ENCODE data around the gene UQCRFS1.
"Not testable (repeated sequence)": the region's sequence is repeated elsewhere in the genome, so short reads cannot be mapped to it uniquely, and the experiment has no call there.

UQCRFS1 gene

DNA sequence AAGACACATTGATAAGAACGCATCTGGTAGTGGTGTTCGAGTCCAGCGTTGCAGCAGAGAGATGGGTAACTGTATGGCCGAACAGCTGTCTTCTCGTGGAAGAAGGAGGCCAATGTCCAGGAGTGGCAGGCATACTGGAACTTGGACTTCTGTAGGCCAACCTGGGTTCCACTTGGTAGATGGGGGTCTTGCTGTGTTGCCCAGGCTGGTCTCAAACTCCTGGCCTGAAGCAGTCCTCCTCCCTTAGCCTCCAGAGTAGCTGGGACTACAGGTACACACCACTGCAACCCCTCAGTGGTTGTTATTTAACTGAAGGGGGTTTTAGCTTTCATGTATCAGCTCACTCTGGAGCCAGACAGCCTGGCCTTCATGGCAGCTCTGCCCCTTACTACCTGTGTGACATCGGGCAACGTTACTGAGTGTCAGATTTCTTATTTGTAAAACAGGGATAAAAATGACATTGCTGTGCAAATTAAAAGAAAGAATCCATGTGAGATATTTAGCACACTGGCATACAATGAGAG, 2.4 kb upstream of the UQCRFS1 start:
- no peak for DNase-seq (ENCODE audit: low read depth in 4 of 4, low spot score in 1 of 4)

GRCh38 chr19:29214411-29214810, 1.5 kb upstream of the UQCRFS1 start:
- no peak for DNase-seq (ENCODE audit: low read depth in 4 of 4, low spot score in 1 of 4)

GRCh38 chr19:29212356-29212647, 649 bp downstream of the UQCRFS1 start:
- DNase-seq (ENCODE audit: low read depth in 4 of 4, low spot score in 1 of 4), result no peak

- DNase-seq (ENCODE audit: low read depth in 4 of 4, low spot score in 1 of 4), result no peak
These were observed 1.2 kb downstream of the UQCRFS1 start for GRCh38 chr19:29211562-29212355.

- DNase-seq (ENCODE audit: low read depth in 4 of 4, low spot score in 1 of 4), result not testable (repeated sequence)
These were observed 1.9 kb downstream of the UQCRFS1 start for GRCh38 chr19:29211041-29211440.

DNA sequence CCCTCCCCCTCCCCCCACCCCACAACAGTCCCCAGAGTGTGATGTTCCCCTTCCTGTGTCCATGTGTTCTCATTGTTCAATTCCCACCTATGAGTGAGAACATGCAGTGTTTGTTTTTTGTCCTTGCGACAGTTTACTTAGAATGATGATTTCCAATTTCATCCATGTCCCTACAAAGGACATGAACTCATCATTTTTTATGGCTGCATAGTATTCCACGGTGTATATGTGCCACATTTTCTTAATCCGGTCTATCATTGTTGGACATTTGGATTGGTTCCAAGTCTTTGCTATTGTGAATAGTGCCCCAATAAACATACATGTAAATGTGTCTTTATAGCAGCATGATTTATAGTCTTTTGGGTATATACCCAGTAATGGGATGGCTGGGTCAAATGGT, 2.4 kb downstream of the UQCRFS1 start:
- DNase-seq (ENCODE audit: low read depth in 4 of 4, low spot score in 1 of 4), result not testable (repeated sequence)

- DNase-seq (ENCODE audit: low read depth in 4 of 4, low spot score in 1 of 4), result not testable (repeated sequence)
These were observed 5.4 kb downstream of the UQCRFS1 start for GRCh38 chr19:29207403-29208187.

GRCh38 chr19:29206453-29206852, 6.5 kb downstream of the UQCRFS1 start:
- no peak for DNase-seq (ENCODE audit: low read depth in 4 of 4, low spot score in 1 of 4)

GRCh38 chr19:29202281-29202680, 10.7 kb downstream of the UQCRFS1 start:
- DNase-seq (ENCODE audit: low read depth in 4 of 4, low spot score in 1 of 4), result no peak

DNA sequence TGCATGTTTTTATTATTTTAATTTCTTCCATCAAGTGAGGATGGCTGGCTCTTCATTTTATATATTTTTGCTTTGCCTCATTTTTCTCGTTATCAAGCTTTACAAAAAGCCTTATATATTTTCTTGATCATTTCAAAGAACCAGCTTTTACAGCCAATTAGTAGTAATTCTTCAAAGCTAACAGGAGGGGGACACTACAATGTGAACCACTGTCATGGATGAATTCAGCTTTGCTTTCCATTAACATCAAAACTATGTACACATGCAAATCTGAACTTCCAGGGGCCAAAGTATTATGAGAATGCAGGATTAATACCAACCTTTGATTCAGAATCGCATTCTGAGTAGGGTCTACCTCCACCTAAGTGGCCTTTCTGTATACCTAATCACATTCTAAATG, 11.1 kb downstream of the UQCRFS1 start:
- no peak for DNase-seq (ENCODE audit: low read depth in 4 of 4, low spot score in 1 of 4)

- no peak for DNase-seq (ENCODE audit: low read depth in 4 of 4, low spot score in 1 of 4)
These were observed 18.3 kb downstream of the UQCRFS1 start for GRCh38 chr19:29194658-29195057.

GRCh38 chr19:29193155-29193554, 19.8 kb downstream of the UQCRFS1 start:
- no peak for DNase-seq (ENCODE audit: low read depth in 4 of 4, low spot score in 1 of 4)

GRCh38 chr19:29191005-29191404, 21.9 kb downstream of the UQCRFS1 start:
- no peak for DNase-seq (ENCODE audit: low read depth in 4 of 4, low spot score in 1 of 4)

GRCh38 chr19:29189033-29189360, 24.0 kb downstream of the UQCRFS1 start:
- DNase-seq (ENCODE audit: low read depth in 4 of 4, low spot score in 1 of 4), result no peak

- DNase-seq (ENCODE audit: low read depth in 4 of 4, low spot score in 1 of 4), result no peak
These were observed 24.5 kb downstream of the UQCRFS1 start for GRCh38 chr19:29188289-29189032.

DNA sequence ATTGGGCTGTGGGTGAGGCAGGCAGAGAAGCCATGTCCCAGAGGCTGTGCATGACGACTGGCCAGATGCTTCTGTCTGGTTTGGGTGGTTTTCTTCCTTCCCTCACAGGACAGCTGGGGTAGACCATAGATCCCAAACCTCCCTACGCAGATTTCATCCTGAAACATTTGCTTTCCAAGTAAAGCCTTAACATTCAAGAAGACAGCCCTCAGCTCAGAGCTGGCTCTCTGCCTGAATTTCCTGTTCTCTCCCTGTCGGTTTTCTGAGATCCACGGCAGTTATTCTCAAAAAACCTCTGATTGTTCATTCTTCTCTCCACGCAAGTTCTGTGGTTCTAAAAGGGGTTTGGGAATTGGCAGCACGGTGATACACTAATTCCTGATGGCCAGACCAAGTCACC, 25.3 kb downstream of the UQCRFS1 start:
- DNase-seq (ENCODE audit: low read depth in 4 of 4, low spot score in 1 of 4), result no peak

- no peak for DNase-seq (ENCODE audit: low read depth in 4 of 4, low spot score in 1 of 4)
These were observed 27.5 kb downstream of the UQCRFS1 start for GRCh38 chr19:29185427-29185826.

- DNase-seq (ENCODE audit: low read depth in 4 of 4, low spot score in 1 of 4), result no peak
These were observed 35.8 kb downstream of the UQCRFS1 start for GRCh38 chr19:29176981-29177754.

DNA sequence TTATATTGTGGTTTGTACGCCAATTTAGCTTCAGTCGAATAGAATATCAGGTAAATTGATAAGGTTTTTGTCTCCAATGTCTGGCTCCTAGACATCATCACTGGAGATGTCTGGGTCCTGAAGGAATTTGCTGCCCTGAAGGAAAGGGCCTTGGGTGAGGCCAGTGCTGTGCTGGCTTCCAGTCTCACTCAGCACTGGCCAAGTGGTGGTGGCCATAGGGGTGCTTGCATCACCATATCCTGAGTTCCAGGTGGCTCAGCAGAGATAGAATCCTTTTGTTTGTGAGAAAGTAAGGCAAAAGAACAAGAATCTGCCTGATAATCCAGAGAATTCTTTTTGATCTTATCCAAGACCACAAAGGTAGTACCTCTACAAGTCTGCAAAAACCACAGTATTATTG, 39.1 kb downstream of the UQCRFS1 start:
- DNase-seq (ENCODE audit: low read depth in 4 of 4, low spot score in 1 of 4), result no peak

DNA sequence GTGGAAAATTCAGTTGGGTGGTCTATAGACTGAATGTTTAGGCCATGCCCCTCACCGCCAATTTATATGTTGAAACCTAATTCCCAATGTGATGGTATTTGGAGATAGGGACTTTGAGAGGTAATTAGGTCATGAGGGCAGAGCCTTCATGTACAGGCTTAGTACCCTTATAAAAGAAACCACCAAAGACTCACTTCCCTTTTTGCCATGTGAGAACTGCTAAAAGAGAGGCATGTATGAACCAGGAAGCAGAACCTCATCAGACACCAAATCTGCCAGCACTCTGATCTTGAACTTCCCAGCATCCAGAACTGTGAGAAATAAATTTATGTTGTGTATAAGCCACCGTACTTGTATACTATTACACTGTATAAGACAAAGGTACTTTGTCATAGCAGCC, 40.6 kb downstream of the UQCRFS1 start:
- no peak for DNase-seq (ENCODE audit: low read depth in 4 of 4, low spot score in 1 of 4)

DNA sequence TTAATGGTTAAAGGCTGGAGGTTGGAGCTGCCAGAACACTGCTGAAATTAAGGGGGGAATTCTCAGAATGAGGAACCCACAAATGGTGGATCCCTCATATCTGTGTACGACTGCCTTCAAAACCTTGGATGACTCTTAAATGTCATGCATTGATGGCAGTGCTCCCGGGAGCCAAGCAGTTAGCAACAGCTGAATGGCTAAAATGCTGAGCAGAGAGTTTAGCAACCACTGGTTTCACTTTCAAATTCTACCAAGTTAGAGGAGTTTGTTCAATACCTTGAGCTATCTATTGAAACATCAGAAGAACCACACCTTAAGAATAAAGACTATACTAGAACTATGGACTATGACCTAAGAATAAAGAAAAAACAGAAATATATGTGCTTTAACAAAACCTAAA, 41.4 kb downstream of the UQCRFS1 start:
- DNase-seq (ENCODE audit: low read depth in 4 of 4, low spot score in 1 of 4), result no peak
